CD4-positive, CD25-positive, alpha-beta regulatory T cell (primary cell): ENCODE data around the gene MINDY4. TPM values are rescaled to one million over a fixed set of nuclear protein-coding genes. Genes with fewer than 3 reads are reported as not detected.

Experiments
- ATAC-seq, 2 donors: fragments of 150-1000 bp; cut with Tn5 transposase; one replicate each; pipeline ENCODE4 v1.10.0; 2021; ENCODE audit warnings: low read depth in 2 of 2, moderate number of reproducible peaks in 2 of 2, moderate library complexity in 1 of 2
- DNase-seq, 3 donors: peaks; one replicate each; pipeline versions ENCODE4 v3.0.0 to v3.0.0-alpha.2; 2012 to 2022; ENCODE audit warnings: mixed read lengths in 1 of 3
- H3K27ac ChIP-seq: one replicate; pipeline ENCODE4 v1.7.0; 2013; ENCODE audit warnings: mild to moderate bottlenecking, low read length; ENCODE audit not compliant: insufficient read depth, poor library complexity, severe bottlenecking
- H3K27me3 ChIP-seq: one replicate; pipeline ENCODE4 v1.7.0; 2013; ENCODE audit warnings: low read length; ENCODE audit not compliant: control insufficient read depth, insufficient read depth
- H3K36me3 ChIP-seq: one replicate; pipeline ENCODE4 v1.7.0; 2013; ENCODE audit warnings: mild to moderate bottlenecking, low read length, moderate library complexity; ENCODE audit not compliant: control insufficient read depth, insufficient read depth
- H3K4me1 ChIP-seq: 2 replicates; pipeline ENCODE4 v1.7.0; 2013; ENCODE audit warnings: mild to moderate bottlenecking, low read length; ENCODE audit not compliant: insufficient read depth, control insufficient read depth, poor library complexity, severe bottlenecking
- H3K4me3 ChIP-seq: one replicate; pipeline ENCODE4 v1.7.0; 2013; ENCODE audit warnings: low read depth, mild to moderate bottlenecking, low read length, moderate library complexity
- H3K9me3 ChIP-seq, 2 experiments: 1 replicate in 1 of 2; 2 replicates in 1 of 2; pipeline ENCODE4 v1.7.0; 2013; ENCODE audit warnings: low read length in 2 of 2, mild to moderate bottlenecking in 1 of 2, moderate library complexity in 1 of 2; ENCODE audit not compliant: control insufficient read depth in 2 of 2
- H3K27ac Mint-ChIP-seq, 3 donors: one replicate each; pipeline ENCODE4 v1.8.0; 2020 to 2022; ENCODE audit warnings: mild to moderate bottlenecking in 3 of 3, mixed read lengths in 3 of 3, moderate library complexity in 2 of 3
- H3K27me3 Mint-ChIP-seq: one replicate; pipeline ENCODE4 v1.8.0; 2022; ENCODE audit warnings: mild to moderate bottlenecking, mixed read lengths
- H3K36me3 Mint-ChIP-seq: one replicate; pipeline ENCODE4 v1.8.0; 2020; ENCODE audit warnings: mixed read lengths
- H3K4me1 Mint-ChIP-seq, 4 donors: one replicate each; pipeline ENCODE4 v1.8.0; 2020 to 2022; ENCODE audit warnings: mixed read lengths in 4 of 4, mild to moderate bottlenecking in 1 of 4
- H3K4me3 Mint-ChIP-seq, 4 donors: one replicate each; pipeline ENCODE4 v1.8.0; 2020 to 2022; ENCODE audit warnings: mild to moderate bottlenecking in 4 of 4, mixed read lengths in 4 of 4, moderate library complexity in 3 of 4
- H3K9me3 Mint-ChIP-seq, 7 donors: one replicate each; pipeline ENCODE4 v1.8.0; 2020 to 2022; ENCODE audit warnings: mixed read lengths in 7 of 7, mild to moderate bottlenecking in 3 of 7, moderate library complexity in 2 of 7
- polyA plus RNA-seq, 4 donors: library from polyadenylated mRNA; unstranded; fragments of 300-500 nt; fragmentation: Illumina TruSeq; gene quantifications; one replicate each; pipeline ENCODE4 v1.2.3, GENCODE V29; 2021
- total RNA-seq: library from RNA; stranded (reverse); gene quantifications from one replicate; pipeline ENCODE4 v1.2.3, GENCODE V29; 2022

Gene MINDY4
- total and polyA plus RNA-seq, 5 donors from 2014 or later, result 0.17 to 1.0 (median 0.52) TPM

- Mint-ChIP-seq H3K4me3 (no peak overlapping the region), H3K36me3 (peaks cover 3% of the 10 kb centered on the region), H3K27me3 (no peaks in the 10 kb centered on the region), H3K4me1 (no peaks in the 10 kb centered on the region), H3K27ac (no peak overlapping the region), H3K9me3 (no peaks in the 10 kb centered on the region)
- no peaks in the 10 kb centered on the region for H3K9me3 ChIP-seq
- no peaks in the 10 kb centered on the region for H3K36me3 ChIP-seq
- H3K27me3 ChIP-seq, result no peaks in the 10 kb centered on the region
- no peak overlapping the region for H3K4me3 ChIP-seq
- DNase-seq, result no peak
- H3K4me1 ChIP-seq, result no peaks in the 10 kb centered on the region
- no peak overlapping the region for H3K27ac ChIP-seq
- no peak for ATAC-seq
These were observed 88.2 kb downstream of the MINDY4 start for GRCh38 chr7:30859202-30859939.

GRCh38 chr7:30859940-30860496 lies 88.8 kb downstream of the MINDY4 start:
- Mint-ChIP-seq H3K27me3 (no peaks in the 10 kb centered on the region), H3K27ac (no peak overlapping the region), H3K4me1 (no peaks in the 10 kb centered on the region), H3K36me3 (peaks cover 3% of the 10 kb centered on the region), H3K4me3 (no peak overlapping the region), H3K9me3 (no peaks in the 10 kb centered on the region)
- Histone ChIP-seq H3K4me3 (no peak overlapping the region), H3K27ac (no peak overlapping the region), H3K27me3 (no peaks in the 10 kb centered on the region), H3K4me1 (no peaks in the 10 kb centered on the region), H3K36me3 (no peaks in the 10 kb centered on the region), H3K9me3 (no peaks in the 10 kb centered on the region)
- ATAC-seq (no peak), DNase-seq (no peak)

- no peak overlapping the region for H3K27ac Mint-ChIP-seq
- no peaks in the 10 kb centered on the region for H3K36me3 Mint-ChIP-seq
- H3K27me3 Mint-ChIP-seq, result no peaks in the 10 kb centered on the region
These were observed 90.4 kb downstream of the MINDY4 start for GRCh38 chr7:30861612-30862011.

GRCh38 chr7:30862995-30863705 lies 91.9 kb downstream of the MINDY4 start:
- no peaks in the 10 kb centered on the region for H3K4me1 Mint-ChIP-seq
- Histone ChIP-seq H3K36me3 (no peaks in the 10 kb centered on the region), H3K27me3 (no peaks in the 10 kb centered on the region), H3K9me3 (no peaks in the 10 kb centered on the region), H3K27ac (no peak overlapping the region), H3K4me3 (no peak overlapping the region), H3K4me1 (no peaks in the 10 kb centered on the region)
- H3K9me3 Mint-ChIP-seq, result no peaks in the 10 kb centered on the region
- ATAC-seq (no peak), DNase-seq (no peak)
- H3K27ac Mint-ChIP-seq, result no peak overlapping the region
- H3K36me3 Mint-ChIP-seq, result no peaks in the 10 kb centered on the region
- H3K4me3 Mint-ChIP-seq, result no peak overlapping the region
- no peaks in the 10 kb centered on the region for H3K27me3 Mint-ChIP-seq

More at GRCh38 chr7:30861612-30862011, 90.4 kb downstream of the MINDY4 start:
- Mint-ChIP-seq H3K4me3 (no peak overlapping the region), H3K4me1 (no peaks in the 10 kb centered on the region), H3K9me3 (no peaks in the 10 kb centered on the region)
- no peak overlapping the region for H3K4me3 ChIP-seq
- ATAC-seq (no peak), DNase-seq (no peak)
- no peaks in the 10 kb centered on the region for H3K4me1 ChIP-seq
- H3K27ac ChIP-seq, result no peak overlapping the region
- no peaks in the 10 kb centered on the region for H3K9me3 ChIP-seq
- no peaks in the 10 kb centered on the region for H3K27me3 ChIP-seq
- H3K36me3 ChIP-seq, result no peaks in the 10 kb centered on the region

GRCh38 chr7:30863706-30864035 lies 92.5 kb downstream of the MINDY4 start:
- Histone ChIP-seq H3K4me1 (no peaks in the 10 kb centered on the region), H3K4me3 (no peak overlapping the region), H3K27me3 (no peaks in the 10 kb centered on the region), H3K36me3 (no peaks in the 10 kb centered on the region), H3K27ac (no peak overlapping the region), H3K9me3 (no peaks in the 10 kb centered on the region)
- Mint-ChIP-seq H3K4me3 (no peak overlapping the region), H3K9me3 (no peaks in the 10 kb centered on the region), H3K27ac (no peak overlapping the region), H3K27me3 (no peaks in the 10 kb centered on the region), H3K36me3 (no peaks in the 10 kb centered on the region), H3K4me1 (no peaks in the 10 kb centered on the region)
- ATAC-seq, result no peak
- no peak for DNase-seq

- H3K27me3 ChIP-seq, result no peaks in the 10 kb centered on the region
- Mint-ChIP-seq H3K27me3 (no peaks in the 10 kb centered on the region), H3K4me1 (no peaks in the 10 kb centered on the region), H3K4me3 (no peak overlapping the region), H3K36me3 (no peaks in the 10 kb centered on the region), H3K9me3 (no peaks in the 10 kb centered on the region), H3K27ac (no peak overlapping the region)
- no peaks in the 10 kb centered on the region for H3K4me1 ChIP-seq
- ATAC-seq (no peak), DNase-seq (no peak)
- no peaks in the 10 kb centered on the region for H3K36me3 ChIP-seq
- no peaks in the 10 kb centered on the region for H3K9me3 ChIP-seq
- H3K4me3 ChIP-seq, result no peak overlapping the region
- no peak overlapping the region for H3K27ac ChIP-seq
These were observed 92.9 kb downstream of the MINDY4 start for GRCh38 chr7:30864101-30864500.

GRCh38 chr7:30865076-30865475 lies 93.9 kb downstream of the MINDY4 start:
- no peak for ATAC-seq
- H3K4me1 ChIP-seq, result no peaks in the 10 kb centered on the region
- H3K27ac Mint-ChIP-seq, result no peak overlapping the region
- H3K4me3 ChIP-seq, result no peak overlapping the region
- H3K27me3 Mint-ChIP-seq, result no peaks in the 10 kb centered on the region
- H3K27me3 ChIP-seq, result no peaks in the 10 kb centered on the region
- no peak for DNase-seq
- no peaks in the 10 kb centered on the region for H3K9me3 Mint-ChIP-seq
- H3K36me3 Mint-ChIP-seq, result no peaks in the 10 kb centered on the region
- H3K9me3 ChIP-seq, result no peaks in the 10 kb centered on the region
- no peaks in the 10 kb centered on the region for H3K36me3 ChIP-seq
- H3K4me3 Mint-ChIP-seq, result no peak overlapping the region
- H3K4me1 Mint-ChIP-seq, result no peaks in the 10 kb centered on the region
- H3K27ac ChIP-seq, result no peak overlapping the region

GRCh38 chr7:30865821-30866220 lies 94.6 kb downstream of the MINDY4 start:
- no peak for DNase-seq
- H3K9me3 ChIP-seq, result no peaks in the 10 kb centered on the region
- H3K27me3 ChIP-seq, result no peaks in the 10 kb centered on the region
- Mint-ChIP-seq H3K4me3 (no peak overlapping the region), H3K27ac (no peak overlapping the region), H3K4me1 (no peaks in the 10 kb centered on the region), H3K27me3 (no peaks in the 10 kb centered on the region), H3K9me3 (no peaks in the 10 kb centered on the region), H3K36me3 (no peaks in the 10 kb centered on the region)
- H3K27ac ChIP-seq, result no peak overlapping the region
- no peaks in the 10 kb centered on the region for H3K4me1 ChIP-seq
- H3K4me3 ChIP-seq, result no peak overlapping the region
- ATAC-seq, result no peak
- H3K36me3 ChIP-seq, result no peaks in the 10 kb centered on the region
